TTC549 (cell line): ENCODE measurements around the gene ALPG.
"Not testable (repeated sequence)": the region's sequence is repeated elsewhere in the genome, so short reads cannot be mapped to it uniquely, and the experiment has no call there.

ENCODE experiments used
- FAIRE-seq: peaks from 2 replicates; lab custom pipeline; 2012; peaks lifted over from hg19 to GRCh38; lab: Jason Lieb, UNC

ALPG gene

DNA sequence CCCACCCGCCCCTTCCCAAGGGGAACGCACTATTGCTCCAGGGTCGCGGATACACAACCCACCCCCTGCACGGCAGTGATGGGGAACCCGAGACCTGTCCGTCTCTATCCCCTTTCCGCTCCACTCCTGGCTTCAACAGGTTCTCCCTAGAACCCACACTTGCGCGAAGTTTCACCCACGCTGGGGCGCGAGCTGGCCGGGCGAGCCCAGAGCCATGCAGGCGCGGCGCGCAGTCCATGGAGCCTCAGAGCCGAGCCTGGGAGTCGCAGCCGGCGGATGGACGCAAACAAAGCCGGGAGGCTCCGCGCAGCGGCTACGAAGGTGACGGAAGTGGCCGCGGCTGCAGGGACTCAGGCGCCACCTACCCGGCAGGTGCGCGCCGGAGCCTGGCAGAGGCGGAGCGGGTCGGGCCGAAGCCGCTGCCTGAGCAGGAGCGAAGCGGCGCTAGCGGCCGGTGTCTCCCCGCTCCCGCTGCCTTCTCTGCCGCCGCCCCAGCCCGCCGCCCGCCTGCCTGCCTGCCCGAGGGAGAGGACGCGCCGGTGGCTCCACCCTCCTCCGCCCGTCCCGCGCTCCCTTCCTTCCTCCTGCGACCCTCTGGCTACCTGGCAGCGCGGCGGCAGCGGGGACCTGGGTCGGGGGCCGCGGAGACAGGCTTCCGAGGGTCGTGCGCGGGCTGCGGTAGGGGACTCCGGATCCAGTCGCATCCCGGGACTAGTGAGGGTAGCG lies 14.0 kb downstream of the ALPG start:
- FAIRE-seq: no peak

DNA sequence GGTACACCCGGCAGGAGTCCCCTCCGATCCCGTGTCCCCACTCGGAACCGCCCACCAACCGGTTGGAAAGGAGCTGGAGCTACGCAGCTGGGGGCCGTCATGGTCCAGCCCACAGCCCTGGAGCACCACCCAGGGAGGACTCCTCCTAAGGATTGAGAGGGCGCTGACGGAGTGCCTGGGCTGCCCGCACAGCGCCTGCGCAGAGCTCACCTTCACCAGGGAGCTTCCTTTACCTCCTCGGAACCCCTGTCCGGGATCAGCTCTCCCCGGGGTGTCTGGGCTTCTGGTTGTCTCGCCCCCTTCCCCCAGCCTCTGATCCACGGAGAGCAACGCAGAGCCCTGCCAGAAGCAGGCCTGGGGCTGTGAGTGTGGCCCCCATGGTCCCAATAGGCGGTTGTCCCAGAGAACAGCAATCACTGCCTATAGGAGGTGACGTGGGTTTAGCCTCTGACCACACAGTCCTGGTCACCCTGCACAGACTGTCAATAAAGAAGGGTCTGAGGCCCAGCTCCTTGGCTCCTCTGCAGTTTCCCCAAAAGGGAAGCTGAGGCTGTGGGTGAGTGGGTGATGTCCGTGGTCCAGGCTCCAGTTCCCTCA lies 14.6 kb downstream of the ALPG start:
- no peak for FAIRE-seq

DNA sequence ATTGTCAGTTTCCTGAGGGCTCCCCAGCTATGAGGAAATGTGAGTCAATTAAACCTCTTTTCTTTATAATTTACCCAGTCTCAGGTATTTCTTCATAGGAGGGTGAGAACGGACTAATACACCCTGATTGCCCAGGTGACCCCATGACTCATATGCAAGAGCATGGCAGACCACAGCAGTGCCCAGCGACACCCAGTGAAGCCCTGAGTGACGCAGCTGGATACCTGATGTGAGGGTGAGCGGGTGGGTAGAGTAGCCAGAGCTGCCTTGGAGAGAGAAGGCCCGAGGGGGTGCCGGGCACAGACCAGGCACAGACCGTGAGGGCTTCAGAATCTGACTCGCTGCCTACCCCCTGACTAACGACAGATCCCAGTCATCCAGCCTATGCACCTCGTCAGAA lies 15.4 kb downstream of the ALPG start:
- FAIRE-seq: no peak

DNA sequence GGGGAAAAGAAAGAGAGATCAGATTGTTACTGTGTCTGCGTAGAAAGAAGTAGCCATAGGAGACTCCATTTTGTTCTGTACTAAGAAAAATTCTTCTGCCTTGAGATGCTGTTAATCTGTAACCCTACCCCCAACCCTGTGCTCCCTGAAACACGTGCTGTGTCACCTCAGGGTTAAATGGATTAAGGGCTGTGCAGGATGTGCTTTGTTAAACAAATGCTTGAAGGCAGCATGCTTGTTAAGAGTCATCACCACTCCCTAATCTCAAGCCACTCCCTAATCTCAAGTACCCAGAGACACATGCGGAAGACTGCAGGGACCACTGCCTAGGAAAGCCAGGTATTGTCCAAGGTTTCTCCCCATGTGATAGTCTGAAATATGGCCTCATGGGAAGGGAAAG lies 16.4 kb downstream of the ALPG start:
- FAIRE-seq: not testable (repeated sequence)

DNA sequence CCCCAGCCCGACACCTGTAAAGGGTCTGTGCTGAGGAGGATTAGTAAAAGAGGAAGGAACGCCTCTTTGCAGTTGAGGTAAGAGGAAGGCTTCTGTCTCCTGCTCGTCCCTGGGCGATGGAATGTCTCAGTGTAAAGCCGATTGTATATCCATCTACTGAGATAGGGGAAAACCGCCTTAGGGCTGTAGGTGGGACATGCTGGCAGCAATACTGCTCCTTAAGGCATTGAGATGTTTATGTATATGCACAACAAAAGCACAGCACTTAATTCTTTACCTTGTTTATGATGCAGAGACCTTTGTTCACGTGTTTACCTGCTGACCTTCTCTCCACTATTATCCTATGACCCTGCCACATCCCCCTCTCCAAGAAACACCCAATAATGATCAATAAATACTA lies 16.8 kb downstream of the ALPG start:
- not testable (repeated sequence) for FAIRE-seq

DNA sequence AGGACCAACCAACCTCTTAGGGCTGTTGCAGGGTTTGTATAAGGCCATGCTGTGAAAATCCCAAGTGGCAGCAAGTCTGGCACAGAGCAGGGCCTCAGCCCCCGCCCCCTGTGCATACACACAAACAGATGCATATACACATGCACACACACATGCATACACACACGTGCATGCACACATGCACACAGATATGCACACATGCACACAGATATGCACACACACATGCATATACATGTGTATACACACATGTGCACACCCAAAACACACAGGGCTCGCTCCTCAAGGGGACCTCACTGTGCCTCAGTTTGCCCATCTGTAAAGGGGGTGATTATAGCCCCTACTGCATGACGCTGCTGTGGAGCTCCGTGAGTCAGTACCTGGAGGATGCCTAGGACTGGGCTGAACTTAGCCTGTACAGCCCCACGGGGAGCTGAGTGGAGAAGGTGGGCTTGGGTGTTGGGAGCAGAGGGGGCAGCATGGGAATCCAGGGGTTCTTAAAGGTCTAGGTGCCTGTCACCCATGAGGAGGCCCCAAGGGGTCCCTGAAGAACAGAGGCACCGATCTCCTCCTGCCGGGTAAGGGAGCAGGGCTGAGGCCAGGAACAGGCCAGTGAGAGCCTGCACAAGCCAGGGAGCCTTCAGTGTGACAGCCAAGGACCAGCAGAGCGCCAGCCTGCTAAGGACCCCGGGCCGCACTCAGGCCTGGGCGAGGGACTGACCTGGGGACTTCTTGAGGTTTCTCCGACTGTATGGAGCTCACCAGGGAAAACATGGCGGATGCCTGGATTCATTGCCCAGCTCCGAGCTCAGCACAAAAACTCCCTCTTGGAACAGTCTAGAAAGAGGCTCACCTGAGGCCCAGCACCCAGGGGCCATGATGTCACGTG lies 25.3 kb downstream of the ALPG start:
- FAIRE-seq: no peak

DNA sequence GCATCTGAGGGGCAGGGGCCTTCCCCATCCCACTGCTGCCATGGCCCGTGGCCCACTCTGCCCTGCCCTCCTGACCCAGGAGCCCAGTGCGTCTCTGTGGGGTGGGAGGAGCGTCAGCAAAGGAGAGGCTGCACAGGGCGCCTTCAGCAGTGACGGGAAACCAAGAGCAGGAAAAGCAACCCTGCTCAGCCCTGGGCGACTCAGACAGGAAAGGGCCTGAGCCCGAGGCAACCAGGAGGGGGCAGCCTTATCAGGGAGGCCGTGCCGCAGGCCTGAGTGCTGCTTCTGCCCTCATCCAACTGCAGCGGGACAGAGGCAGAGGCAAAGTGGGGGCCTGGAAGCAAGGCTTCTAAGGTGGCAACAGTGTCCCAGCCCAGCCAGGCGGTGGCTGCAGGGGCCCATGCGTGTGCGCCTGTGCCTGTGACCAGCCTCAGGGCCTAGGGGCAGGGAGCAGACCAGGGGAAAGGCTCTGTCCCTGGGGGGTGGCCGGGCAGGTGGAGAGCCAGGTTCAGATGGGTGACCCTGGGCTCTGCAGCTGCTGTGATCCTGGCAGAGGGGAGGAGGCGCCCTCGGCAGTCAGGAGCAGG lies 26.0 kb downstream of the ALPG start:
- no peak for FAIRE-seq

DNA sequence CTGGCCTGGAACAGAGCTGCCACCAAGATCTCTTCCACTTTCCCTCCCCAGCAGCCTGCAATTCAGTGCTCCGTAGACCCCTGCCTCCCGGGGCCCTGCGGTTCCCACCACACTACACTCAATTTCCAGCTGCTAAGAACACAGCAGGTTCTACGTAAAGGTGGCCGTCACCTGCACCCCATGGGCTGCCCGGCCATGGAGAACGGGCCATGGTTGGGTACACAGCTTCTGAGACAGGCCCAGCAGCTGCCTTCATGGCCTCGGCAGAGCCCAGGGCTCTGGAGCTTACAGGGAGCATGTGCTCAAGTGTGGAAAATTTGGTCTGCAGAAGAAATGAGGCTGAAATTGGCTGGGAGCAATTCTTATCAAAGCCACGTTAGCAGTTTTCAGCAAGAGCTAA lies 27.0 kb downstream of the ALPG start:
- not testable (repeated sequence) for FAIRE-seq

DNA sequence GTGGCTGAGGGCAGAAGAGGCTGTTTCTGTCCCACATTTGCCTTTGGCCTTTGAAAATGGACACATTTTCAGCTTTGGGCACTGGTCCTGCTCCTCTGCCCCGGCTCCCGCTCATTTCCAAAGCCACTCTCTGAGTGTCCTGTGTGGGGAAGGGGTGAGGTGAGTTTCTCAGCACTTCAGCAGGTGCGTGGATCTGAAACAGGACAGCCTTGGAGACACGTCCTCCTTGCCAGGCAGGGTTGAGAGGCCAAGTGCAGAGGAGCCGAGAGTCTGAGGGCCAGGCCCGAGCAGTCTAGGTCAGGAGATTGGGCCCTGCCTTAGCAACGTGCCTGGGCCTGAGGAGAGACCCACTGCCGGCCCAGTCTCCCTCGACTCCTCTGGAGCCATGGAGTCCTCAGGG lies 27.4 kb downstream of the ALPG start:
- no peak for FAIRE-seq

DNA sequence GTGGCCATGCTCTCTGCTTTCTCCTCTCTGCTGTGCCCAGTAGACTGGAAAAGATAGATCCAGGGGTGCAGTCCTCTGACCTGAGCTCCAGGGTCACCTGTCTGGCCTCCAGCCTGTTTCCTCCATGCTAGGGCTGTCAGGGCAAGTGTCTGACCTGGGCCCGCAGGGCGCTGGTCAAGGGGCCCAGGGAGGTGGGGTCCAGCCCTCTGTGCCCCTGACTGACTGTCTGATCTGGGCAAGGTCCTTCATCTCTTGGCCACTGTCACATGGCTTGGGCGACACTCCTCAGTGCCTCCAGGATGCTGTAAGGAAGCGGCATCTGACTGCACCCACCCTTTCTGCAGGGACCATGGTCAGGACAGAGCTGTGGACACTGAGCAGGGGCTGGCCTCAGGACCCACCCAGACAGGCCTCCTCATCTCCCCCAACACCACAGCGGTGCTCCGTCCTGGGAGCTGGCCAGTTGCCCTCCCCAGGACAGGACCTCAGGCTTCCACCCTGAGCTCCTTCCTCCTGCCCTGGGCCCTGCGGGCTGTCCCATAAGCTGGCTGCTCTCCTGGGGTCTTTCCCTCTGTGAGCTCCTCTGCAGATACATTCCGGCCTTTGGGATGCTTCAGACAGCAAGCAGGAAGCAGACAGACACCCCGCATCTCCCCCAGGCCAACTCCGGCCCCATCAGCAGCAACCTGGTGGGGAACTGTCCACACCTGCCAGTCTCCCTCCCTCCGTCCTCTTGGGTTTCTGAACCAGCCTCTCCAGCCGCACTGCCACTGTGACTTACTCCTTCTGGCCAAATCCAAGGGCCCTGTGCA lies 28.1 kb downstream of the ALPG start:
- no peak for FAIRE-seq

DNA sequence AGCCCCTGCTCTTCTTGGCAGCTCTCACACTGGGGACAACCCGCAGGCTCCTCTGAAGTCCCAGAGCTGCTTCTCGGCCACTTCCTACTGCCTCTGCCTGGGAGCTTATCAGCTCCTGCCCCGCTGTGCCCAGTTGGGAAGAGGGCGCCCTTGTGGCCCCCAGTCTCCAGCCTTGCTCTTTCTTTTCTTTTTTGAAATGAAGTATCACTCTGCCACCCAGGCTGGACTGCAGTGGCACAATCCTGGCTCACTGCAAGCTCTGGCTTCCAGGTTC lies 28.7 kb downstream of the ALPG start:
- no peak for FAIRE-seq

DNA sequence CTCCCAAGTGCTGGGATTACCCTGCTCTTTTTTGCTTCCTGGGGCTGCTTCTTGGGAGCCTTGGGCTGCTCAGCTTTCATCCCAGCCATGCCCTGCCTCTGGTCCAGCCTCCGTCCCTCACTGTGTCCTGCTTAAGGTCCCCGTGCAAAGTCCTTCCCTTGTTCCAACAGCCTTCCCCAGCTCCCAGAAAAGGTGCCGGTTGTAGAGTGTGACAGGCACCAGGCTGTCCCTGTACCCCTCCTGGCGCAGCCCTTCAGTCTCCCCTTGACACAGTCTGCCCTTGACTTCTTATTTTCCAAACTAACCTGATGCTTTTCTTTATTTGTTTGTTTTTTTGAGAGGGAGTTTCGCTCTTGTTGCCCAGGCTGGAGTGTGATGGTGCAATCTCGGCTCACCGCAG lies 29.2 kb downstream of the ALPG start:
- no peak for FAIRE-seq

DNA sequence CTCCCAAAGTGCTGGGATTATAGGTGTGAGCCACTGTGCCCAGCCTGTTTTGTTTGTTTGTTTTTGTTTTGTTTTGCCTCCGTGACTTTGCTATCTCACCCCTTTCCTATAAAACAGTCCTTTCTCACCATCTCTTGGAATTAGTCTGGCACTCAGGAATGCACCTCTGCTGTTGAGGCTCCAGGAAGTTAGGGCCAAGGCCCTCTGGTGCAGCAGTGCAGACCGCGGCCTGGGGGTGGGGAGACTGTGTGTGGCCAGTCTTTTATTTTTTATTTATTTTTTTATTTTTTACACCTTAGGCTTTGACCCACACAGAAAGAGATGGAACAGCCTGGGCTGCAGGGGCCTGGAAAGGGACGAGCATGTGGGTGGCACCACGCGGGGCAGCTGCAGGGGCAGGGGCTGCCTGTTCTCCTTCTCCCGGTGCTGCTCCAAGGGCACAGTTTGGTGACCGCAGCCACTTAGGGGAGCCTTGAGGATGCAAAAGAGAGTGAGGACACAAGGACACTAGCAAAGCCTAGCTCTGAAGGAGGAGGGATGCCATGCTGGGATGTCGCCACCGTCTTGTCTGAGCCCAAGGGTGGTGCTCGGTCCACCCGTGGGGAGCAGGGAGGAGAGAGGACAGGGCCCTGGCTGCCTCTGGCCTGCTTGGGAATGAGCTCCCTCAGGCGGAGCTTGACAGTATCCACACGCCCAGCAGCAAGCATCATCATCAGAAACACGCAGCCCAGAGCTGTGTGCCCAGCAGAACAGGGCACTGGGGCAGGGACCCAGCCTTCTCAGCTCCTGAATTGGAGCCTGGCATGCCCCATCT lies 29.9 kb downstream of the ALPG start:
- no peak for FAIRE-seq

DNA sequence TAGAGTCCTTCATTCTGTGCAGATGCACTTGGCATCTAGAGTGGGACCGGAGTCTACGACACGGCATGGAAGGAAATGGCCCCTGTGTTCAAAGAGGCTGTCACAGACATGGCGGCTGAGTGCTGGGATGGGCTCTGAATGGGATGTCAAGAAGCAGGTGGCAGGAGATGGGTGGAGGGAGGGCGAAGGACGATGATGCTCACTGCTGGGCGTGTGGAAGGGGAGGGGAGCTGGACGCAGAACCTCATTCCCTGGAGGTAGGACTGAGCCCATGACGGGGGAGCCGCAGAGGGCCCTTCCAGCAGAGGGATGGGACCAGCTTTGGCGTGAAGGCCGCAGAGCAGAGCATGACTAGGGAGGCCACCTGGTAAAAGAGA lies 30.5 kb downstream of the ALPG start:
- no peak for FAIRE-seq

DNA sequence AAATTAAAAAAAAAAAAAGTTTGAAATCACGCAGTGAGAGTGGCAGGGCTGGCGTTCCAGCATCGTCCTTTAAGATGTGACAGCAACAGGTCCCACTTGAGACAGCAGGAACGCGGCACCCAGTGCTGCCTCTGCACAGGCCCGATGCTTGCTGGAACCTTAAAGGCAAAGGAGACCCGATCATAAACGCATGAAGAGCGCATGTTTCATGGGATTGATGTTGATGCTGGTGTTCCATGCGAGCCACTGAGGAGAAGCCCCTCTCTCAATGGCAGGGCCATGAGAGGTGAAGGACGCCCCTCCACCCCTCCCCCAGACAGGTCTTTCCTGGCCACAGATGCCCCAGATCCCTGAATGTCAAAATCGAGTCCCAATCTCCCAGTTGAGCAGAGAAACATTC lies 31.4 kb downstream of the ALPG start:
- no peak for FAIRE-seq

DNA sequence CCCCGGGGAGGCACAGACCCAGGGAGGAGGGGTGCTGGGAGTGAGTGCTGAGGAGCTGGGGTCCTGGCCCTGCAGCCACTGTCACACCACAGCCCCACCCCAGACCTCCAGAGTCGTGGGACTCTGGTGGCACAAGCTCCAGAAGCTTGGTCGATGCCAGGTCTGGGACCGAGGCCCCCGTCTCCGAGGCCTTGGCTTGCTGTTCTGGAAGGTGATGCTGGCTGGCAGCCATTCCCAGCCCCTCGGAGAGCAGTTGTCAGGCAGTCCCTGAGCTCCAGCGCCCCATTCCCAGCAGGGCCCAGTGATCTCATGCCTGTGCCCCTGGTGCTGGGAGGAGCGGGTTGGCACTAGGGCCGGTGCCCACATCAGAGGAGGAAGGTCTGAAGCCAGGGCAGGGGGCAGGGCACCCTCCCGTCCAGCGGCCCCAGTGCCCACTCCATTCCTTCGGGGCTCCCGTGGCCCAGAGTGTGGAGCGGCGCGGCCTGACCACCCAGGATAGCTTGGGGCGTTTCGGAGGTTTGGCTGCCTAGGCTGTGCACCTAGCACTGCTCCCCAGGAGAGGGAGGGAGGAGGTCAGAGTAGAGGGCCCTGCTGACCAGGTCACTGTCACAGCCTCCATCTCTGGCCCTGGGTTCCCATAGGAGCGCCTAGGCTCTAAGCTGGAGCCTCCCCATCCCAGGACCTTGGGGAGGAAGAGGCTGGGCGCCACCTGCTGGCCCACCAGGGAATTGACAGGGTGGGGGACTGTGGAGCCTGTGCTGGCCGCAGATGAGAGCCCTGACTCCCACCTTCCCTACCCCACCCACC lies 32.5 kb downstream of the ALPG start:
- no peak for FAIRE-seq

DNA sequence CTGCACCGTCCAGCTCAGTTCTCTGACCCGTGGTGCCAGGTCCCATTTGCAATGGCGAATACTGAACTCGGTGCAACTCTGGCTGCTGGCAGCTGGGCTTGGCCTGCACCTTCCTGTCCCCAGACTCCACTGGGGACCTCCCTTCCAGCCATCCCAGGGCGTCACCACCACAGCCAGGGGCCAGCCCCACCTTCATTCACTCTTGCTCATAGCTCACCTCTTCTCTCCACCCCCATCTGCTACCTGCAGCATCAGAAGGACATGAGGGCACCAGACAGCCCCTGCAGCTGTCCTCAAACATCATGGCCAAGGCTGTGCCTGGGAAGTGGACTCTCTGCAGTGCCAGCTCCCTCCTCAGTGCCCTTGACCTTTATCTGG lies 33.1 kb downstream of the ALPG start:
- no peak for FAIRE-seq

DNA sequence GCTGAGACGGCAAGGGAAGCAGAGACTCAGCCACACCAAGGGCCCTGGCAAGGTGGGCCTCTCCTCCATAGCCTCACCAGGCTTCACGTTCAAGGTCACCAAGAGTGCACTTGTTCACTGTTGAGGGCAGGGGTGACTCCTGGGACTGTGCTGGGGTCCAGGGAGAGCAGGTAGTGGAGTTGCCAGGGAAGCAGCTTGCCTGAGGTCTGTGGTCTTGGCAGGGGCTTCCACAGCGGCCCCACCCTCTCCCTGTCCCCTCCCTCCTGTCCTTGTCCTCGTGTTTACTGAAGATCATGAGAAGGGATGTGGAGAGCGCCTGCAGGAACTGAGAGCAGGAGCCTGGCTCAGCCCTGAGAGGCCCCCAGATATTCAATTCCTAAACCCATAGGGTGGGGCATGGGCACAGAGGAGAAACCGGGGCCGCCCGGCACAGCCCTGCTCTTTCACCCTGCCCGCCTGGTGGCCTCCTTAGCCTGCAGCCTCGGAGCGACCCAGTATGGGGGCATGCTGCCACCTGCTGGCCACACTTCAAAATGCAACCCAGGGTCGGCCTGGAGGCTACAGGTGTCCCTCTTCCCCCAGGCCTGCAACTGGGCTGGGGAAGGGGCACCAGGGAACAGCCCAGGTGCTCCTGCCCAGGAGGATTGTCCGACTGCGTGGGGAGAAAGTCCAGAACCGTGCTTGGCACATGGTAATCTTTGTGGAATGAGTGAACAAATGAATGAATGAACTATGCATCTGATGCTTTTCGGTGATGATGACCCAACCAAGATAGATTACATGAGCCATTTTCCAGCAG lies 33.8 kb downstream of the ALPG start:
- not testable (repeated sequence) for FAIRE-seq

DNA sequence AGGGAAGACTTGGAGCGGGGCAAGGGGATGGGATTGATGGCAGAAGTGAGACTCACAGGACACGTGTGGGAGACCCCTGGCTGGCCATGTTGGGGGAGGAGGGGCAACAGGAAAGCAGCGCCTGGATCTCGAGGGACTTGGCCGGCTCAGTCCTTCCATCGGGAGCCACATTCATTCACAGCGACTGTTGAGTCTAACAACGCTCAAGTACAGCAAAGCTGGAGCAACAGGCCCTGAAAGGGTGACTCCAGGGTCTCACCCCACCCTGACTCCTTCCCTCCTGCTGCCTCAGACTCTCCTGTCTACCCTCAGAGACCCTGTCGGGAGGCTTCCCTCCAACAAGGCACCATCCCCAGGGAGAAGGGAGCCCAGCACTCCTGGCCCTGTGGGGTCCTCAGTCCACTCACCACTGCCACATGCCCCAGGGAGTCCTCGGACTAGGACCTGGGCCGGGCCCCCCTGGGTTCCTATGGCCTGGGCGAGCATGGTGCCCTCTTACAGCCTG lies 34.6 kb downstream of the ALPG start:
- no peak for FAIRE-seq

DNA sequence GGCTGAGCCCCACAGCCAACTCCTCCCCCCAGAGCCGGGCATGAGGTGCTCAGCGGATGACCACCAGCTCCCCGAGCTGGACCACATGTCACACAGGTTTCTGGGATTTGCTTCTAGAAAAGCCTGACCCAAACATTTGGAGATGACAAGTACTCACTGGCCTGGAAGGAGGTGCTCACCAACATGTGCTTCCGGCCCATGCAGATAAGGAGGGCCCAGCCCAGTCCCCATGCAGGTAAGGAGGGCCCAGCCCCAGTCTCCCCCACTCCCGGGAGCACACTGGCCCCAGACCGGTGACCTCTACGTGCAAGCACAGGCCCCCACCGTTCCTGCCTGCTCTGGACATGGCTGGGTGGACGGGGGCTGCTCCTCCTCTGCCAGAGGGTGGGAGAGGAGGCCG lies 35.3 kb downstream of the ALPG start:
- FAIRE-seq: not testable (repeated sequence)
